Lower leg skin (tissue), 3 donors: ENCODE results near the gene GNAT1.

Experiments
- CTCF ChIP-seq, 3 donors: fragments of 450-650 bp; IDR thresholded peaks; one replicate each; pipeline ENCODE4 v1.5.1; 2016; ENCODE audit warnings: antibody characterized with exemption in 3 of 3, mild to moderate bottlenecking in 3 of 3, moderate library complexity in 2 of 3
- POLR2A ChIP-seq, 2 donors: fragments of 450-650 bp; IDR thresholded peaks; one replicate each; pipeline ENCODE4 v1.6.1; 2016 to 2017; ENCODE audit warnings: antibody characterized with exemption in 2 of 2, mild to moderate bottlenecking in 1 of 2, moderate library complexity in 1 of 2

- TF ChIP-seq CTCF (IDR thresholded peaks at IDR 0.05) (no peak), POLR2A (IDR thresholded peaks at IDR 0.05) (no peak)
These were observed 45.8 kb downstream of the GNAT1 start for GRCh38 chr3:50237133-50237651.
